Liver (tissue), 9 donors: ENCODE measurements around the gene ARMC9. TPM values are rescaled to one million over a fixed set of nuclear protein-coding genes. Genes with fewer than 3 reads are reported as not detected.

Source experiments
- DNase-seq: peaks from one replicate; pipeline ENCODE4 v3.0.0-alpha.2; 2017; ENCODE audit warnings: low spot score
- H3K27ac ChIP-seq, 2 donors: one replicate each; pipeline ENCODE4 v1.7.0; 2013; ENCODE audit warnings: inconsistent platforms in 2 of 2, low read length in 2 of 2, control low read depth in 1 of 2, low read depth in 1 of 2, mild to moderate bottlenecking in 1 of 2
- H3K27me3 ChIP-seq, 4 donors: one replicate each; pipeline versions ENCODE4 v1.6.1 to v1.7.0; 2013; ENCODE audit warnings: low read length in 3 of 4, inconsistent platforms in 1 of 4, mild to moderate bottlenecking in 1 of 4, moderate library complexity in 1 of 4; ENCODE audit not compliant: control insufficient read depth in 4 of 4, insufficient read depth in 4 of 4
- H3K36me3 ChIP-seq, 4 donors: one replicate each; pipeline versions ENCODE4 v1.6.1 to v1.7.0; 2013; ENCODE audit warnings: low read length in 3 of 4, mild to moderate bottlenecking in 3 of 4, low read depth in 1 of 4, moderate library complexity in 1 of 4; ENCODE audit not compliant: control insufficient read depth in 4 of 4, insufficient read depth in 3 of 4
- H3K4me1 ChIP-seq, 4 donors: one replicate each; pipeline versions ENCODE4 v1.6.1 to v1.7.0; 2013; ENCODE audit warnings: low read length in 3 of 4, mild to moderate bottlenecking in 3 of 4, moderate library complexity in 1 of 4; ENCODE audit not compliant: control insufficient read depth in 4 of 4, insufficient read depth in 4 of 4
- H3K4me3 ChIP-seq, 3 donors: one replicate each; pipeline versions ENCODE4 v1.6.1 to v1.7.0; 2013; ENCODE audit warnings: low read length in 3 of 3, control low read depth in 1 of 3, low read depth in 1 of 3, mild to moderate bottlenecking in 1 of 3
- H3K9ac ChIP-seq, 2 donors: one replicate each; pipeline ENCODE4 v1.7.0; 2013; ENCODE audit warnings: low read length in 2 of 2, mild to moderate bottlenecking in 2 of 2, moderate library complexity in 2 of 2, control low read depth in 1 of 2, low read depth in 1 of 2
- H3K9me3 ChIP-seq, 4 donors: one replicate each; pipeline versions ENCODE4 v1.6.1 to v1.7.0; 2013; ENCODE audit warnings: low read length in 3 of 4; ENCODE audit not compliant: control insufficient read depth in 4 of 4
- EGR1 ChIP-seq, 2 donors: IDR thresholded peaks; 2 replicates each; pipeline ENCODE4 v1.6.1; 2016 to 2018; ENCODE audit warnings: antibody characterized with exemption in 2 of 2, low read depth in 2 of 2
- FOXA1 ChIP-seq: IDR thresholded peaks from 2 replicates; pipeline ENCODE4 v1.6.1; 2016; ENCODE audit warnings: antibody characterized with exemption
- FOXA2 ChIP-seq: IDR thresholded peaks from 2 replicates; pipeline ENCODE4 v1.6.1; 2016; ENCODE audit warnings: antibody characterized with exemption
- GABPA ChIP-seq, 2 donors: IDR thresholded peaks in 1 of 2; conservative IDR thresholded peaks in 1 of 2; 2 replicates each; pipeline ENCODE4 v1.6.1; 2016; ENCODE audit warnings: antibody characterized with exemption in 2 of 2, mild to moderate bottlenecking in 1 of 2, moderate library complexity in 1 of 2
- HNF4A ChIP-seq, 2 donors: conservative IDR thresholded peaks; 2 replicates each; pipeline ENCODE4 v1.6.1; 2016; ENCODE audit warnings: antibody characterized with exemption in 2 of 2, mild to moderate bottlenecking in 2 of 2
- HNF4G ChIP-seq: IDR thresholded peaks from 2 replicates; pipeline ENCODE4 v1.6.1; 2016; ENCODE audit warnings: antibody characterized with exemption
- NR2F2 ChIP-seq: IDR thresholded peaks from 2 replicates; pipeline ENCODE4 v1.6.1; 2016; ENCODE audit warnings: antibody characterized with exemption
- RAD21 ChIP-seq, 2 donors: IDR thresholded peaks; 2 replicates each; pipeline ENCODE4 v1.6.1; 2016; ENCODE audit warnings: antibody characterized with exemption in 2 of 2, mild to moderate bottlenecking in 2 of 2
- RXRA ChIP-seq, 2 donors: IDR thresholded peaks; 2 replicates each; pipeline ENCODE4 v1.6.1; 2017 to 2018; ENCODE audit warnings: antibody characterized with exemption in 2 of 2, mild to moderate bottlenecking in 1 of 2
- SP1 ChIP-seq: IDR thresholded peaks from 2 replicates; pipeline ENCODE4 v1.6.1; 2018; ENCODE audit warnings: antibody characterized with exemption, mild to moderate bottlenecking
- TAF1 ChIP-seq: conservative IDR thresholded peaks from 2 replicates; pipeline ENCODE4 v1.6.1; 2016; ENCODE audit warnings: antibody characterized with exemption, mild to moderate bottlenecking
- YY1 ChIP-seq: IDR thresholded peaks from 2 replicates; pipeline ENCODE4 v1.6.1; 2016; ENCODE audit warnings: antibody characterized with exemption, mild to moderate bottlenecking
- WGBS: extraction: QIAGEN DNeasy Blood & Tissue Kit; methylation state at CpG from one replicate; pipeline ENCODE4 v1.1.7; 2013; 5-methylcytosine and 5-hydroxymethylcytosine counted together
- polyA plus RNA-seq, 2 donors: library from polyadenylated mRNA; stranded (reverse) in 1 of 2; unstranded in 1 of 2; fragments of 200-250 nt in 1 of 2; fragments of >200 nt in 1 of 2; fragmentation: Nextera tagmentation in 1 of 2; extraction: Ambion mirVana in 1 of 2; gene quantifications; one replicate each; pipeline versions ENCODE4 v1.2.1 to v1.2.3, GENCODE V29; 2013 to 2015
- total RNA-seq, 2 donors: library from RNA; depleted of rRNA; stranded (reverse); fragments of >200 nt; gene quantifications; one replicate each; pipeline ENCODE4 v1.2.3, GENCODE V29; 2014
- TF ChIP-seq, protein P1 (sequence below): IDR thresholded peaks from 2 replicates; pipeline ENCODE4 v1.6.1; 2016; ENCODE audit warnings: antibody characterized with exemption
- TF ChIP-seq, protein P2 (sequence below): IDR thresholded peaks from 2 replicates; pipeline ENCODE4 v1.6.1; 2016; ENCODE audit warnings: antibody characterized with exemption, mild to moderate bottlenecking
- TF ChIP-seq, protein P3 (sequence below): IDR thresholded peaks from 2 replicates; pipeline ENCODE4 v1.6.1; 2016; ENCODE audit warnings: antibody characterized with exemption
- TF ChIP-seq, protein P4 (sequence below): fragments of 150-350 bp; IDR thresholded peaks from 2 replicates; pipeline ENCODE4 v1.5.1; 2017; ENCODE audit warnings: improper control_type of control experiment, low read depth, low read length; ENCODE audit not compliant: missing input control
- TF ChIP-seq, protein P5 (sequence below): IDR thresholded peaks from 2 replicates; pipeline ENCODE4 v1.6.1; 2016; ENCODE audit warnings: antibody characterized with exemption
- donor health status: healthy.
- donor health status: healthy.
- donor health status: healthy.
- donor health status: healthy.
- donor health status: healthy.

Gene ARMC9
- total and polyA plus RNA-seq, 4 donors = 1.1 to 2.3 (median 1.8) TPM

DNA sequence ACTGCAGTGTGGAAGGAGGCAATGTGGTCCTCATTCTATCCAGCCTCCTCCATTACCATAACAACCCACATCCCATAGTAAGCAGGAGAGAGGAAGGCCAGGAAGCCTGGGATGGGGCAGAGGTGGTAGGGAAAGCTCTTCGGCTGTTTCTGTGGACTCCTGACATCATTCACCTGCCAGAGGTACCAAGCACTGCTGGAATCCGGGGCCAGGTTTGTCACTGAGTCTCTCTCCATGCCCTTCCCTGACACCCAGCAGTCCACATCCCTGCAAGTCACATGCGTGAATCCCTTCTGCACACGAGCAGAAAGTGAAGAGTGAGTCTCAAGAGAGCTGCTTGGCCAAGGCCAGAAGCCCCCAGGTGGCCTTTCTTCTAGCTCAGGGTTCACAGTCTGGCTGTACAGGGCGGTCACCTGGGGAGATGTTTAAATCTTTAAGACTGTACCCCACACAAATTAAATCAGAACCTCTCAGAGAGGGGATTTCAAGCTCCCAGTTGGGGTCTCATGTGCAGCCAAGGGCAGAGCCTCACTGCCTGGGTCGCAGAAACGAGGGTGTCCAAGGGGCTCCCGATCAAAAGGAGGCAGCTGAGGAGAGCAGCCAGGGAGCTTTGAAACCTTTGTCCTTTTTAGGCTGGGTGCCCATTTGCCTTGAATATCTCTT, 94.2 kb downstream of the ARMC9 start:
- Histone ChIP-seq H3K4me3 (no peak overlapping the region), H3K27me3 (no peaks in the 10 kb centered on the region), H3K36me3 (no peaks in the 10 kb centered on the region), H3K9ac (no peak overlapping the region), H3K9me3 (no peaks in the 10 kb centered on the region), H3K4me1 (no peaks in the 10 kb centered on the region), H3K27ac (no peak overlapping the region)
- TF ChIP-seq, protein P1, sequence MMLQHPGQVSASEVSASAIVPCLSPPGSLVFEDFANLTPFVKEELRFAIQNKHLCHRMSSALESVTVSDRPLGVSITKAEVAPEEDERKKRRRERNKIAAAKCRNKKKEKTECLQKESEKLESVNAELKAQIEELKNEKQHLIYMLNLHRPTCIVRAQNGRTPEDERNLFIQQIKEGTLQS = no peak
- TF ChIP-seq SP1 (no peak), RXRA (IDR thresholded peaks at IDR 0.05) (no peak), HNF4G (no peak), RAD21 (IDR thresholded peaks at IDR 0.05) (no peak), TAF1 (no peak), FOXA1 (no peak), YY1 (no peak), FOXA2 (no peak), GABPA (IDR thresholded peaks at IDR 0.05 in 1 of 2, conservative IDR thresholded peaks at IDR 0.05 in 1 of 2) (no peak), NR2F2 (no peak), HNF4A (conservative IDR thresholded peaks at IDR 0.05) (no peak), EGR1 (IDR thresholded peaks at IDR 0.05; ENCODE audit: low read depth in 2 of 2) (no peak)
- TF ChIP-seq, protein P2, sequence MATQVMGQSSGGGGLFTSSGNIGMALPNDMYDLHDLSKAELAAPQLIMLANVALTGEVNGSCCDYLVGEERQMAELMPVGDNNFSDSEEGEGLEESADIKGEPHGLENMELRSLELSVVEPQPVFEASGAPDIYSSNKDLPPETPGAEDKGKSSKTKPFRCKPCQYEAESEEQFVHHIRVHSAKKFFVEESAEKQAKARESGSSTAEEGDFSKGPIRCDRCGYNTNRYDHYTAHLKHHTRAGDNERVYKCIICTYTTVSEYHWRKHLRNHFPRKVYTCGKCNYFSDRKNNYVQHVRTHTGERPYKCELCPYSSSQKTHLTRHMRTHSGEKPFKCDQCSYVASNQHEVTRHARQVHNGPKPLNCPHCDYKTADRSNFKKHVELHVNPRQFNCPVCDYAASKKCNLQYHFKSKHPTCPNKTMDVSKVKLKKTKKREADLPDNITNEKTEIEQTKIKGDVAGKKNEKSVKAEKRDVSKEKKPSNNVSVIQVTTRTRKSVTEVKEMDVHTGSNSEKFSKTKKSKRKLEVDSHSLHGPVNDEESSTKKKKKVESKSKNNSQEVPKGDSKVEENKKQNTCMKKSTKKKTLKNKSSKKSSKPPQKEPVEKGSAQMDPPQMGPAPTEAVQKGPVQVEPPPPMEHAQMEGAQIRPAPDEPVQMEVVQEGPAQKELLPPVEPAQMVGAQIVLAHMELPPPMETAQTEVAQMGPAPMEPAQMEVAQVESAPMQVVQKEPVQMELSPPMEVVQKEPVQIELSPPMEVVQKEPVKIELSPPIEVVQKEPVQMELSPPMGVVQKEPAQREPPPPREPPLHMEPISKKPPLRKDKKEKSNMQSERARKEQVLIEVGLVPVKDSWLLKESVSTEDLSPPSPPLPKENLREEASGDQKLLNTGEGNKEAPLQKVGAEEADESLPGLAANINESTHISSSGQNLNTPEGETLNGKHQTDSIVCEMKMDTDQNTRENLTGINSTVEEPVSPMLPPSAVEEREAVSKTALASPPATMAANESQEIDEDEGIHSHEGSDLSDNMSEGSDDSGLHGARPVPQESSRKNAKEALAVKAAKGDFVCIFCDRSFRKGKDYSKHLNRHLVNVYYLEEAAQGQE = no peak
- TF ChIP-seq, protein P3, sequence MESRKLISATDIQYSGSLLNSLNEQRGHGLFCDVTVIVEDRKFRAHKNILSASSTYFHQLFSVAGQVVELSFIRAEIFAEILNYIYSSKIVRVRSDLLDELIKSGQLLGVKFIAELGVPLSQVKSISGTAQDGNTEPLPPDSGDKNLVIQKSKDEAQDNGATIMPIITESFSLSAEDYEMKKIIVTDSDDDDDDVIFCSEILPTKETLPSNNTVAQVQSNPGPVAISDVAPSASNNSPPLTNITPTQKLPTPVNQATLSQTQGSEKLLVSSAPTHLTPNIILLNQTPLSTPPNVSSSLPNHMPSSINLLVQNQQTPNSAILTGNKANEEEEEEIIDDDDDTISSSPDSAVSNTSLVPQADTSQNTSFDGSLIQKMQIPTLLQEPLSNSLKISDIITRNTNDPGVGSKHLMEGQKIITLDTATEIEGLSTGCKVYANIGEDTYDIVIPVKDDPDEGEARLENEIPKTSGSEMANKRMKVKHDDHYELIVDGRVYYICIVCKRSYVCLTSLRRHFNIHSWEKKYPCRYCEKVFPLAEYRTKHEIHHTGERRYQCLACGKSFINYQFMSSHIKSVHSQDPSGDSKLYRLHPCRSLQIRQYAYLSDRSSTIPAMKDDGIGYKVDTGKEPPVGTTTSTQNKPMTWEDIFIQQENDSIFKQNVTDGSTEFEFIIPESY = no peak
- TF ChIP-seq, protein P4, sequence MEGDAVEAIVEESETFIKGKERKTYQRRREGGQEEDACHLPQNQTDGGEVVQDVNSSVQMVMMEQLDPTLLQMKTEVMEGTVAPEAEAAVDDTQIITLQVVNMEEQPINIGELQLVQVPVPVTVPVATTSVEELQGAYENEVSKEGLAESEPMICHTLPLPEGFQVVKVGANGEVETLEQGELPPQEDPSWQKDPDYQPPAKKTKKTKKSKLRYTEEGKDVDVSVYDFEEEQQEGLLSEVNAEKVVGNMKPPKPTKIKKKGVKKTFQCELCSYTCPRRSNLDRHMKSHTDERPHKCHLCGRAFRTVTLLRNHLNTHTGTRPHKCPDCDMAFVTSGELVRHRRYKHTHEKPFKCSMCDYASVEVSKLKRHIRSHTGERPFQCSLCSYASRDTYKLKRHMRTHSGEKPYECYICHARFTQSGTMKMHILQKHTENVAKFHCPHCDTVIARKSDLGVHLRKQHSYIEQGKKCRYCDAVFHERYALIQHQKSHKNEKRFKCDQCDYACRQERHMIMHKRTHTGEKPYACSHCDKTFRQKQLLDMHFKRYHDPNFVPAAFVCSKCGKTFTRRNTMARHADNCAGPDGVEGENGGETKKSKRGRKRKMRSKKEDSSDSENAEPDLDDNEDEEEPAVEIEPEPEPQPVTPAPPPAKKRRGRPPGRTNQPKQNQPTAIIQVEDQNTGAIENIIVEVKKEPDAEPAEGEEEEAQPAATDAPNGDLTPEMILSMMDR = no peak
- TF ChIP-seq, protein P5, sequence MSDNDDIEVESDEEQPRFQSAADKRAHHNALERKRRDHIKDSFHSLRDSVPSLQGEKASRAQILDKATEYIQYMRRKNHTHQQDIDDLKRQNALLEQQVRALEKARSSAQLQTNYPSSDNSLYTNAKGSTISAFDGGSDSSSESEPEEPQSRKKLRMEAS = no peak
- no peak for DNase-seq
- 90% methylated on average over 8 of the region's 8 CpGs for WGBS
